Spleen (tissue), 11 donors: ENCODE measurements around the gene EXD3. TPM values are rescaled to one million over a fixed set of nuclear protein-coding genes. Genes with fewer than 3 reads are reported as not detected.
A peak's percentile ranks its signal among the peaks of the same experiment; 100 is the strongest.
"Not testable (repeated sequence)": the region's sequence is repeated elsewhere in the genome, so short reads cannot be mapped to it uniquely, and the experiment has no call there.

Source experiments
- DNase-seq: peaks from one replicate; pipeline ENCODE4 v3.0.0-alpha.2; 2020
- H3K27ac ChIP-seq, 8 donors: fragments of 200-600 bp; sonication (generic) in 7 of 8; 1 replicate in 4 of 8; 2 replicates in 4 of 8; pipeline versions ENCODE4 v1.5.0 to v1.8.0; 2016 to 2021; ENCODE audit warnings: inconsistent platforms in 4 of 8, mild to moderate bottlenecking in 4 of 8, moderate library complexity in 1 of 8
- H3K27me3 ChIP-seq, 7 donors: fragments of 200-600 bp; sonication (generic) in 6 of 7; replicated peaks in 1 of 7; 1 replicate in 4 of 7; 2 replicates in 3 of 7; pipeline versions ENCODE4 v1.5.0 to v1.8.0; 2016 to 2021; ENCODE audit warnings: inconsistent platforms in 3 of 7, mild to moderate bottlenecking in 1 of 7
- H3K36me3 ChIP-seq, 6 donors: fragments of 200-600 bp; sonication (generic) in 5 of 6; 1 replicate in 4 of 6; 2 replicates in 2 of 6; pipeline versions ENCODE4 v1.5.0 to v1.8.0; 2016 to 2021; ENCODE audit warnings: inconsistent platforms in 2 of 6
- H3K4me1 ChIP-seq, 6 donors: fragments of 200-600 bp; sonication (generic) in 5 of 6; 1 replicate in 3 of 6; 2 replicates in 3 of 6; pipeline versions ENCODE4 v1.5.0 to v1.8.0; 2016 to 2021; ENCODE audit warnings: inconsistent platforms in 3 of 6
- H3K4me3 ChIP-seq, 8 donors: fragments of 200-600 bp; sonication (generic) in 7 of 8; 1 replicate in 4 of 8; 2 replicates in 4 of 8; pipeline versions ENCODE4 v1.5.0 to v1.8.0; 2016 to 2021; ENCODE audit warnings: inconsistent platforms in 4 of 8, mild to moderate bottlenecking in 4 of 8, moderate library complexity in 2 of 8
- H3K9me3 ChIP-seq, 8 donors: fragments of 200-600 bp; sonication (generic) in 7 of 8; 1 replicate in 4 of 8; 2 replicates in 4 of 8; pipeline versions ENCODE4 v1.5.0 to v1.8.0; 2016 to 2021; ENCODE audit warnings: inconsistent platforms in 4 of 8
- POLR2A ChIP-seq, 3 donors: fragments of 450-650 bp; IDR thresholded peaks; one replicate each; pipeline ENCODE4 v1.5.1; 2017; ENCODE audit warnings: antibody characterized with exemption in 3 of 3, mild to moderate bottlenecking in 1 of 3
- POLR2AphosphoS5 ChIP-seq, 3 donors: sonication (generic); formaldehyde crosslinking; IDR thresholded peaks; one replicate each; pipeline ENCODE4 v1.5.1; 2017; ENCODE audit warnings: antibody characterized with exemption in 3 of 3
- WGBS, 5 donors: extraction: QIAGEN DNeasy Blood & Tissue Kit in 3 of 5; methylation state at CpG; one replicate each; pipeline versions ENCODE4 v1.1.5 to v1.1.7; 2013 to 2018; 5-methylcytosine and 5-hydroxymethylcytosine counted together
- intact Hi-C: fragments of 100-400 bp; cut with DNase I; formaldehyde crosslinking; loops from one replicate; pipeline ENCODE4 v1.15.0; 2023; ENCODE audit warnings: low total_unique reads
- microRNA-seq, 3 donors: library from miRNA; unstranded; fragments of <30 nt; microRNA quantifications; one replicate each; pipeline versions ENCODE4 to v1.1.0, GENCODE V29; 2019 to 2020
- polyA plus RNA-seq, 3 donors: library from polyadenylated mRNA; stranded (reverse); fragments of 200-250 nt; gene quantifications; one replicate each; pipeline ENCODE4 v1.2.1, GENCODE V29; 2013
- total RNA-seq, 7 donors: library from RNA; depleted of rRNA in 3 of 7; stranded (reverse); fragments of >200 nt in 3 of 7; fragmentation: NEBNext Ultra II Directional in 4 of 7; extraction: Animal tissue kit (Norgen Biotek cat#: 25700) in 4 of 7; gene quantifications; one replicate each; pipeline versions ENCODE4 v1.1.0 to v1.2.1, GENCODE V29; 2016 to 2021
- TF ChIP-seq, protein P1 (sequence below), 11 experiments: fragments of 200-600 bp in 7 of 11; fragments of 450-650 bp in 4 of 11; sonication (generic) in 4 of 11; IDR thresholded peaks in 8 of 11; conservative IDR thresholded peaks in 3 of 11; 1 replicate in 7 of 11; 2 replicates in 4 of 11; pipeline versions ENCODE4 v1.4.0 to v1.8.0; 2016 to 2021; ENCODE audit warnings: antibody characterized with exemption in 11 of 11, inconsistent platforms in 4 of 11, mild to moderate bottlenecking in 1 of 11
- donor health status: healthy with polysubstance abuse.
- donor health status: DM: no; HTN: no; CAD: no; lungs with moderate emphysema.
- donor health status: DM: no; HTN: no; CAD: no.
- donor health status: Bipolar disorder and iron deficiency.
- donor health status: healthy.
- donor health status: DM: no; HTN: no; CAD: no.
- donor health status: DM: yes; HTN: yes; CAD: no.

EXD3 gene
- total and polyA plus RNA-seq, 10 donors: 14.5 to 62.3 (median 36.3) TPM

- 89 to 95% (median 91%) methylated on average over 24 of the region's 24 CpGs for WGBS, 5 donors
- Histone ChIP-seq H3K9me3 (no peaks in the 10 kb centered on the region), H3K4me1 (peaks cover 0 to 33% (median 6%) of the 10 kb centered on the region in 6 donors), H3K36me3 (peaks cover 0 to 84% (median 44%) of the 10 kb centered on the region in 6 donors), H3K4me3 (no peak overlapping the region), H3K27me3 (no peaks in the 10 kb centered on the region), H3K27ac (no peak overlapping the region)
- intact Hi-C loops: no loop called here
- TF ChIP-seq POLR2AphosphoS5 (IDR thresholded peaks at IDR 0.05) (peak; percentile 17 to 57 (median 40)), POLR2A (IDR thresholded peaks at IDR 0.05) (no peak)
- peak; percentile 67 for DNase-seq
Measured at GRCh38 chr9:137262909-137263285, 160.1 kb downstream of the EXD3 start.

- H3K4me3 ChIP-seq, intact Hi-C loops, H3K27ac ChIP-seq, H3K9me3 ChIP-seq, H3K27me3 ChIP-seq: not testable (repeated sequence)
- TF ChIP-seq POLR2AphosphoS5 (IDR thresholded peaks at IDR 0.05): peak in 2 of 3 donors; percentile 16 to 23
- TF ChIP-seq, protein P1, sequence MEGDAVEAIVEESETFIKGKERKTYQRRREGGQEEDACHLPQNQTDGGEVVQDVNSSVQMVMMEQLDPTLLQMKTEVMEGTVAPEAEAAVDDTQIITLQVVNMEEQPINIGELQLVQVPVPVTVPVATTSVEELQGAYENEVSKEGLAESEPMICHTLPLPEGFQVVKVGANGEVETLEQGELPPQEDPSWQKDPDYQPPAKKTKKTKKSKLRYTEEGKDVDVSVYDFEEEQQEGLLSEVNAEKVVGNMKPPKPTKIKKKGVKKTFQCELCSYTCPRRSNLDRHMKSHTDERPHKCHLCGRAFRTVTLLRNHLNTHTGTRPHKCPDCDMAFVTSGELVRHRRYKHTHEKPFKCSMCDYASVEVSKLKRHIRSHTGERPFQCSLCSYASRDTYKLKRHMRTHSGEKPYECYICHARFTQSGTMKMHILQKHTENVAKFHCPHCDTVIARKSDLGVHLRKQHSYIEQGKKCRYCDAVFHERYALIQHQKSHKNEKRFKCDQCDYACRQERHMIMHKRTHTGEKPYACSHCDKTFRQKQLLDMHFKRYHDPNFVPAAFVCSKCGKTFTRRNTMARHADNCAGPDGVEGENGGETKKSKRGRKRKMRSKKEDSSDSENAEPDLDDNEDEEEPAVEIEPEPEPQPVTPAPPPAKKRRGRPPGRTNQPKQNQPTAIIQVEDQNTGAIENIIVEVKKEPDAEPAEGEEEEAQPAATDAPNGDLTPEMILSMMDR (IDR thresholded peaks at IDR 0.05 in 8 of 11, conservative IDR thresholded peaks at IDR 0.05 in 3 of 11): peak in 10 of 11 experiments; percentile 5 to 60 (median 46)
- 46 to 69% (median 64%) methylated on average over 14 to 15 of the region's 15 CpGs for WGBS, 5 donors
- H3K4me1 ChIP-seq: peaks cover 0 to 31% (median under 1%) of the 10 kb centered on the region in 6 donors
- peak; percentile 70 for DNase-seq
- peaks cover 0 to 83% (median 42%) of the 10 kb centered on the region in 6 donors for H3K36me3 ChIP-seq
Measured at GRCh38 chr9:137262173-137262908, 160.6 kb downstream of the EXD3 start.

Small RNA genes lying within 50 kb of the gene (microRNA-seq; reads per million reads assigned to microRNA genes)
- 0 to 0.36 (median 0.35) reads per million in 3 donors for gene MIR7114

Other genes with a start within 250 kb of the EXD3 start
- 10 to 100 TPM; 38.4 to 93.0 (median 62.2) TPM for gene ANAPC2, start 234.6 kb downstream of the EXD3 start, total RNA-seq
- gene ANAPC2, start 234.6 kb downstream of the EXD3 start, polyA plus RNA-seq: 10 to 100 TPM; 27.8 to 67.4 (median 48.5) TPM
- 10 to 100 TPM; 38.2 to 54.3 (median 43.0) TPM for gene SSNA1, start 234.5 kb downstream of the EXD3 start, total RNA-seq
- gene SSNA1, start 234.5 kb downstream of the EXD3 start, polyA plus RNA-seq: 100 to 1,000 TPM in 1 of 3 donors, 10 to 100 TPM in 2; 82.0 to 109 (median 99.6) TPM
- 1 to 10 TPM; 6.3 to 9.6 (median 7.2) TPM for gene TPRN, start 222.4 kb downstream of the EXD3 start, total RNA-seq
- 10 to 100 TPM in 1 of 3 donors, 1 to 10 TPM in 2; 4.5 to 10.7 (median 4.7) TPM for gene TPRN, start 222.4 kb downstream of the EXD3 start, polyA plus RNA-seq
- gene TMEM203, start 217.5 kb downstream of the EXD3 start, total RNA-seq: 10 to 100 TPM; 28.4 to 37.9 (median 34.6) TPM
- gene TMEM203, start 217.5 kb downstream of the EXD3 start, polyA plus RNA-seq: 10 to 100 TPM; 37.4 to 50.1 (median 44.9) TPM
- 10 to 100 TPM; 14.2 to 28.7 (median 21.6) TPM for gene NDOR1, start 217.5 kb downstream of the EXD3 start, total RNA-seq
- gene NDOR1, start 217.5 kb downstream of the EXD3 start, polyA plus RNA-seq: 10 to 100 TPM in 1 of 3 donors, 1 to 10 TPM in 2; 6.3 to 21.7 (median 9.0) TPM
- 1 to 10 TPM; 1.2 to 6.2 (median 2.4) TPM for gene RNF208, start 200.9 kb downstream of the EXD3 start, total RNA-seq
- 1 to 10 TPM; 2.3 to 5.4 (median 2.9) TPM for gene RNF208, start 200.9 kb downstream of the EXD3 start, polyA plus RNA-seq
- gene CYSRT1, start 198.0 kb downstream of the EXD3 start, total RNA-seq: under 1 TPM in 2 of 7 donors, not detected in 5; 0.36 to 0.94 TPM
- under 1 TPM; 0.55 to 0.70 (median 0.64) TPM for gene CYSRT1, start 198.0 kb downstream of the EXD3 start, polyA plus RNA-seq
- gene RNF224, start 195.7 kb downstream of the EXD3 start, total RNA-seq: not detected
- not detected for gene RNF224, start 195.7 kb downstream of the EXD3 start, polyA plus RNA-seq
- not detected for gene SLC34A3, start 192.3 kb downstream of the EXD3 start, total RNA-seq
- gene SLC34A3, start 192.3 kb downstream of the EXD3 start, polyA plus RNA-seq: not detected
- 100 to 1,000 TPM in 4 of 7 donors, 10 to 100 TPM in 3; 55.1 to 137 (median 102) TPM for gene TUBB4B, start 181.9 kb downstream of the EXD3 start, total RNA-seq
- gene TUBB4B, start 181.9 kb downstream of the EXD3 start, polyA plus RNA-seq: 100 to 1,000 TPM in 2 of 3 donors, 10 to 100 TPM in 1; 59.6 to 112 (median 107) TPM
- not detected for gene STPG3, start 171.9 kb downstream of the EXD3 start, total RNA-seq
- not detected for gene STPG3, start 171.9 kb downstream of the EXD3 start, polyA plus RNA-seq
- gene NELFB, start 167.8 kb downstream of the EXD3 start, total RNA-seq: 10 to 100 TPM; 27.7 to 46.8 (median 39.9) TPM
- 10 to 100 TPM; 26.6 to 49.7 (median 28.0) TPM for gene NELFB, start 167.8 kb downstream of the EXD3 start, polyA plus RNA-seq
- 10 to 100 TPM; 23.1 to 39.9 (median 29.4) TPM for gene TOR4A, start 145.4 kb downstream of the EXD3 start, total RNA-seq
- gene TOR4A, start 145.4 kb downstream of the EXD3 start, polyA plus RNA-seq: 10 to 100 TPM in 1 of 3 donors, 1 to 10 TPM in 2; 3.2 to 10.8 (median 5.1) TPM
- 10 to 100 TPM in 3 of 7 donors, 1 to 10 TPM in 4; 5.6 to 24.4 (median 9.4) TPM for gene NRARP, start 120.9 kb downstream of the EXD3 start, total RNA-seq
- 1 to 10 TPM in 1 of 3 donors, under 1 TPM in 2; 0.37 to 1.3 (median 0.94) TPM for gene NRARP, start 120.9 kb downstream of the EXD3 start, polyA plus RNA-seq
- 10 to 100 TPM in 2 of 7 donors, 1 to 10 TPM in 5; 1.9 to 15.0 (median 5.3) TPM for gene NOXA1, start 231 bp upstream of the EXD3 start, total RNA-seq
- 10 to 100 TPM in 1 of 3 donors, 1 to 10 TPM in 2; 3.2 to 10.7 (median 7.8) TPM for gene NOXA1, start 231 bp upstream of the EXD3 start, polyA plus RNA-seq
- gene ENTPD8, start 18.2 kb upstream of the EXD3 start, total RNA-seq: under 1 TPM in 3 of 7 donors, not detected in 4; 0.26 to 0.37 (median 0.28) TPM
- under 1 TPM; 0.07 to 0.10 (median 0.09) TPM for gene ENTPD8, start 18.2 kb upstream of the EXD3 start, polyA plus RNA-seq
- gene NSMF, start 36.2 kb upstream of the EXD3 start, total RNA-seq: 10 to 100 TPM; 21.8 to 39.0 (median 25.5) TPM
- 10 to 100 TPM; 21.8 to 49.3 (median 26.7) TPM for gene NSMF, start 36.2 kb upstream of the EXD3 start, polyA plus RNA-seq
- 10 to 100 TPM in 4 of 7 donors, 1 to 10 TPM in 3; 5.1 to 22.7 (median 11.3) TPM for gene PNPLA7, start 127.2 kb upstream of the EXD3 start, total RNA-seq
- gene PNPLA7, start 127.2 kb upstream of the EXD3 start, polyA plus RNA-seq: 10 to 100 TPM in 2 of 3 donors, 1 to 10 TPM in 1; 8.4 to 19.9 (median 10.1) TPM
- gene MRPL41, start 128.7 kb upstream of the EXD3 start, total RNA-seq: 10 to 100 TPM; 20.5 to 38.1 (median 32.8) TPM
- gene MRPL41, start 128.7 kb upstream of the EXD3 start, polyA plus RNA-seq: 10 to 100 TPM; 69.9 to 98.1 (median 84.9) TPM
- 10 to 100 TPM; 31.7 to 47.3 (median 39.8) TPM for gene DPH7, start 155.8 kb upstream of the EXD3 start, total RNA-seq
- gene DPH7, start 155.8 kb upstream of the EXD3 start, polyA plus RNA-seq: 10 to 100 TPM; 41.3 to 80.5 (median 67.4) TPM
- 10 to 100 TPM; 12.7 to 17.5 (median 15.3) TPM for gene ZMYND19, start 167.3 kb upstream of the EXD3 start, total RNA-seq
- gene ZMYND19, start 167.3 kb upstream of the EXD3 start, polyA plus RNA-seq: 10 to 100 TPM; 17.7 to 24.1 (median 17.8) TPM
- 10 to 100 TPM; 51.4 to 85.2 (median 70.2) TPM for gene ARRDC1, start 182.5 kb upstream of the EXD3 start, total RNA-seq
- gene ARRDC1, start 182.5 kb upstream of the EXD3 start, polyA plus RNA-seq: 100 to 1,000 TPM in 1 of 3 donors, 10 to 100 TPM in 2; 60.1 to 158 (median 95.1) TPM
- gene EHMT1, start 195.8 kb upstream of the EXD3 start, total RNA-seq: 100 to 1,000 TPM in 6 of 7 donors, 10 to 100 TPM in 1; 87.7 to 163 (median 130) TPM
- gene EHMT1, start 195.8 kb upstream of the EXD3 start, polyA plus RNA-seq: 10 to 100 TPM; 35.5 to 60.9 (median 54.9) TPM